ENCODE results near the gene KCTD3.
A peak's percentile ranks its signal among the peaks of the same experiment; 100 is the strongest.

The KCTD3 gene

DNA sequence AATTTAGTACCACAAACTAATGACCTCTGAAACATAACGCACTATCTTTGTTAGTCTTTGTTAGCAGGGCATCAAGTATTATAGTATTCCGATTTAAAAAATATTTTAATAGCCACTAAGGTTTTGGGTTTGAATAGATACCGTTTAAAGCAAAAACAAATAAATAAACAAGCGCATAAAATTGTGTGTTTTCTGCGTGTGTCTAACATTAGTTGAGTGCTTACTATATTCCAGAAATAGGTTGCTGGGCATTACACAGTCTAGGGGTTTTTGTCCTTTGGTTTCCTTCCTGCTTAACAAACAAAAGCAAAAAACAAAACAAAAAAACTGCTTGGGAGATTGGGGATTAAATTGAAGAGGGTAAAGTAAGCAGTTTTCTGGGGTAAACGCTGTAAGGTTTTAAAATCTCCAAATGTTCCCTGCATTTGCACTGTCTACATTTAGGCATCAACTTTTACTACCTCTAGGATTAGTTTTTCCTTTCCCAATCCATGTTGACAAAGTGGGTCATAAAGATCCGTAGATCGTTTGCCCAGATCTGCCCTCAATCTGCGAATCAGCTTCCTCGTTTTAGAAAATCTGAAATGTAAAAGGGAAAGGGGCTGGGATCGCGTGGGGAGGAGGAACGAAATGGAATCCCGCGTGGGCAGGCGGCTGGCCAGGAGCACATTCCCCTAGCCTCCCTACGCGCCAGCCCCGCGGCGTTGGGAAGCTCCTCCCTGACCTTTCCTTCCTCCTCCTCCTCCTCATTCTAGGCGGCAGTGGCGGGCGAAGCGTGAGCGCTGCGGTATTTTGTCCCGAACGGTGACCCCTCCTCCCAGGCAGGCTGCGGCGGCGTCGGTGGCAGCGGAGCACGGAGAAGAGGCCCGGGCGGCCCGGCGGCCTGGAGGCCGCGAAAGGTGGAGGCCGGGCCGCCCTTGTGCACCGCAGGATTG lies at the start of gene KCTD3:
TSS of gene KCTD3 (plus strand) at position 749 of the 935 bp plus-strand sequence. CDS start 382 bp downstream, outside the sequence.
- peak; percentile 82 for DNase-seq

DNA sequence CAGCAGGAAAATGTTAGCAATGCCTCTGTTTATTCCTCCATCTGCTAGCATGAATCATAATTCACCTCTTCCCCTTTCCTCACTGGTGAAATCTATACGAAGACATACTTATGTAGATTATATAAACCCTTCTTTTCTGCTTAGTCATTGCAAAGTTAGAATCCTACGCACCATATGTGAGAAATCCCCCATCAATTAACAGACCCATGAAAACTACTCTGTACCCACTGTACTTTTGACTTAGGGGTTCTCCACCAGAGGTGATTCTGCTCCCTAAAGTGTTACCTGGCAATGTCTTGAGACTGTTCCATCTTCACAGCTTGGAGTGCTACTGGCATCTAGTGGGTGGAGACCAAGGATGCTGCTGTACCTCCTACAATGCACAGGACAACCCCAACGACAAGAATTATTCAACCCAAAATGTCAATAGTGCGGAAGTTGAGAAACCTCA lies 49.6 kb upstream of the KCTD3 start:
- peak; percentile 92 for DNase-seq

DNA sequence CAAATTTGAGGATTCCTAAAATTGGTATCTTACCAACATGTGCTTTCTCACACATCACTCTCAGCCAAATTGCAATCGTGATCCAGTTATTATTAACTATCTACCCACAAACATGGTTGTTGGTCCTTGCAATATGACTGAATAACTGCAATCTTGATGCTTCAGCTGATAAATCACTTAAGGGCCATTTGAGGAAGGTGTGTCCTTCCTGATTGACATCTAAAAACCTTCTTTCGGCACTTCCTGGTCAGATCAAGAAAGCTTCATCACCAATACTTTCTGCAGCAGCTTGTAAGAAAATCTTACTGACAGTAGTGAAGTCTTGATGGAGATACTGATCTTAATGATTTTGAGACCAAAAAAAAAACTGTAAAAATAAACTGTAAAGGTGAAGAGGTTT lies 48.5 kb upstream of the KCTD3 start:
- no peak for DNase-seq

DNA sequence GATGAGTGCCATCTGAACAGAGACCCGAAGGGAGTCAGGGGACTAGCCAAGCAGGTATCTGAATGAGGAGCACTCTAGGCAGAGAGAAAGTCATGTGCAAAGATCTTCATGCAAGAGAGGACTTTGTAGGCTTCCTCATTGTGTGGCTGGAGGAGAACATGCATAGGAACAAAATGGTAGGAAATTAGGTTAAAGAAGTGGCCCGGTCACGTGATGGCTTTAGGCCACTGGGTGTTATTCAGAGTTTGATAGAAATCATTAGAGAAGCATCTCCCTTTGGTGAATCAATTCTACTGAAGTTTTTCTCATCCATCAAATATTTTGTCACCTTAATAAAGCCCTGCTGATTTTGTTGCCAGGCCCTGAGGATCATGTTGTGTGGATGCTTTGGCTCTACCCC lies 45.8 kb upstream of the KCTD3 start:
- DNase-seq, result no peak

DNA sequence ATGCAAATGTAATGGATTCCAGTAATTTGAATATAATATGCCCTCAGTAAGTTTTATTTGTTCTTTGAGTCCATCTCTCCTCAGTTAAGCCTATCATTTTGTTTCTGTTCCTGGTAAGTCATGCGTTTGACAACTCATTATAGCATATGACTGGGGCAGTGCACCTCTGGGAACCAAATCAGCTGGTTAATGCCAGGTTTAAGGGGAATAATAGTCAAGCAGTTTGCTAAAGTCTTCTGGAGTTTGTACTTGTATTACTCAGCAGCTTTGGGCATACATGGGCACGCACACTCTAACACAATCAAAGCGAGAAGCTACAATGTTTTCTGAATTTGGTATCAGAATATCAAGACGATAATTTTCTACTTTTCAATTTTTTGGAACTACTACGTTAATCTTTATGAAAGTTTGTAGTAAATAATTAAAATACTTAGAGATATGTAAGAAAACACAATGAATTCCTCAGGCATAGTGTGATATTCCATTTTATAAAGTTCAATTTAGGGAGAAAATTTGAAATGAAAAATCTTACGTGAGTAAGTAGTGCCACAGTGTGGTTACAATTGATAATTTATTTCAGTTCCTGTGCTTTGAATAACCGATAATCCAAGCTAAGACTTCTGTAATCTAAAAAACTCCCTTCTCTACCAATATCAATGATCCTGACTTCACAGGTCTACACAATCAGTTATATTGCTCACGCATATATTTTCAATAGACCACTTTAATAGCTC lies 43.8 kb upstream of the KCTD3 start:
- peak; percentile 47 for DNase-seq

DNA sequence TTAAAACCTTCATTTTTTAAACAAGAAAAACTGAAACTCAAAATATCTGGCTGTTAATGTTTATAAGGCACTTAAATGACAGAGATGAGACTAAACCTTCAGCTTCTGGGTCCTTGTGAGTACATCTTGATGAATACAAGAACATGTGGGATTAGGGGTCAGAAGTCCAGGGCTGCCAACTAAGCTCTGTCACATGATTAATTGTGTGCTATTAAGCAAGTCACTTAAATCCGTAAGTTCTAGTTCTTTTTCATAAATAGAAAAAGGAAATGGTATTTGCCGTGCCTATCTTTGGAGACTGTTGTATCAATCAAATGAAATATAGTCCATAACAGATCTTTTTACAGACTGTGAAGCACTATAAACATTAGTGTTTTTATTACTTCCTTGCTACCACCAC lies 43.2 kb upstream of the KCTD3 start:
- peak; percentile 62 for DNase-seq

DNA sequence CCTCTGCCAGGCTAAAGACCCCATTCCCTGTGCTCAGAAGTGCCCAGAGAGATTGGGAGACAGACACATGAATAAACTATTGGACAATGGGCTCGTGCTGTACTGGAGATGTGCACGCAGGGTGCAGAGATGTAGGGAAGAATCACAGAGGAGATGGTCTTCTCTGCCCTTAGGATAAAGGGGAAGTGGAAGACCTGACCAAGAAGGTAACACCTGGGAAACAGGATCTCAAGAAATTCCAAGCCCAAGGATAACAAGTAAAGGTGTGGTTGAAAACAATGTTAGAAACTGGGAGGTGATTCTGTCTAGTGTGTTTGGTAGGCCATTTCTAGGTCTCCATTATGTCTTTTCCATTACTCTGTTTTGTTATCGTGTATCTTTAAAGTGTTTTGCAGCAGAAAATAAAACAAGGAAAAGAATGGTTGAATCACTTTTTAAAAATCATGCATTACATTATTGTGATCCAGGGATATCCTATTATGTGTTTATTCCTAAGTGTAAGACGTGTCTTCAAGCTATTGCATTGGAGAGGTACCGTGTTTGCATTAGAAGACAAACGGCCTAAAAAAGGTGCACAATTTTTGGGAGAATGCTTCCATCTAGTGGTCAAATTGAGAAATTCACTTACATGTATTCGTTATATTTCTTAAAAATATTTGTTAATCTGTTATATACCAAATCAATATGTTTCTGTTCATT lies 40.8 kb upstream of the KCTD3 start:
- DNase-seq, result peak; percentile 64

DNA sequence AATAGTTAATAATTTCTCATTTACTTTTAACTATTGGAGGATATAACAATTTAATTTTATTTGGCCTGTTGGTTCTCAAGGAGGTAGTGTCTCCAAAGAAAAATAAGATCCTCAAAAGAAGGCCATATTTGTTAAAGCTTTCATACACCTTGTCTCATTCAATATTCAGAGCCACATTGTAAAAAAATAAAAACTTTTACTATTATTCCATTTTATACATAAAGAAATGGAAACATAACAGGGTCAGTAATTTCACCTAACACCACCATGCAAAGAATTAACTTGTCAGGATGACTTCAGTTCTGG lies 40.3 kb upstream of the KCTD3 start:
- DNase-seq, result no peak

DNA sequence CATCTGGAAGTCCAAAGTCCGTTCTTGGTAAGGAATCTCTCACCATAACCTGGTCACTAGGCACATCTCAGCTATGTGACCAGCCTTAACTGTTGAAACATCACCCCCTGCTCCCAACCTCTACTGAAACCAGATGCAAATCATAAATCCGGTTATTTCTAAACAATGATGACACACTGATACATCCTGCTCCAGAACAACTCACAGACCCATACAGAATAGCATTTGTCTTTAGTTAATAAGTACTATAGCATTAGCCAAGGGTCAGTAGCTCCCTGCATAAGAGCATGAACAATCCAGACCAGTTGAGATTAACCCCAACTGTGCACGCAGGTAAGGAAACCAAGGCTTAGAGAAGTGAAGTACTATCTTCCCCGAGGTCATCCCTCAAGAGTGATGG lies 38.0 kb upstream of the KCTD3 start:
- DNase-seq, result peak; percentile 58

DNA sequence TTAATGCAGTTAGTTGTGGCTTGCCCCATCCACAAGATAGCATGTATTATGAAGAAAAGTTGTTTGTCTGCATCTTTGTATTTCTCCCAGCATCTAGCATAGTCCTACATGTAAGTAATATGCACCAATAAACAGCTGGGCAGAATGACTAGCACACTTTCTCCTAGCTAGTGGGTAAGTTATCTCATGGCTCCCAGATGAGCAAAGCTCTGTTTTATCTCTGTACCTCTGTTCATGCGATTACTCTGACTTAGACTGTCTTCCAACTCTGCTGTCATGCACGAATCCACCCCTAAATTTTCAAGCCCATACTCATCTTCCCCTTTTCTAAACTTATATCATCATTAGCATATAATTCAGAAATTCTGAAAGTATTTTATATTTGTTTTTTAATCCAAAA lies 37.5 kb upstream of the KCTD3 start:
- DNase-seq, result no peak

DNA sequence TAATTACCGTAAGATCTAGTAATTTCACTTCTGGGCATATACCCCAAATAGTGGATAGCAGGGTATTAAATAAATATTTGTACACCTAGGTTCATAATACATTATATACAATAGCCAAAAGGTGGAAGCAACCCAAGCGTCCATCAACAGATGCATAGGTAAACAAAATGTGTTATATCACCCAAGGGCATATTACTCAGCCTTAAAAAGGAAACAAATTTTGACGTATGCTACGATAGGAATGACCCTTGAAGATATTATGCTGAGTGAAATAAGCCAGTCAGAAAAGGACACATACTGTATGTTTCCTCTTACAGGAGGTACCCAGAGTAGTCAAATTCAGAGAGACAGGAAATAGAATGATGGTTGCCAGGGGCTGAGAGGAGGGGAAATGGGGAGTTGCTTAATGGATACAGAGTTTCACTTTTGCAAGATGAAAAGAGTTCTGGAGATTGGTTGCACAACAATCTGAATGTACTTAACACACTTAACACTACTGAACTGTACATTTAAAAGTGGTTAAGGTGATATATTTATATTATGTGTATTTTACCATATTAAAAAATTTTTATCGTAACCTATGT lies 36.6 kb upstream of the KCTD3 start:
- DNase-seq, result no peak

DNA sequence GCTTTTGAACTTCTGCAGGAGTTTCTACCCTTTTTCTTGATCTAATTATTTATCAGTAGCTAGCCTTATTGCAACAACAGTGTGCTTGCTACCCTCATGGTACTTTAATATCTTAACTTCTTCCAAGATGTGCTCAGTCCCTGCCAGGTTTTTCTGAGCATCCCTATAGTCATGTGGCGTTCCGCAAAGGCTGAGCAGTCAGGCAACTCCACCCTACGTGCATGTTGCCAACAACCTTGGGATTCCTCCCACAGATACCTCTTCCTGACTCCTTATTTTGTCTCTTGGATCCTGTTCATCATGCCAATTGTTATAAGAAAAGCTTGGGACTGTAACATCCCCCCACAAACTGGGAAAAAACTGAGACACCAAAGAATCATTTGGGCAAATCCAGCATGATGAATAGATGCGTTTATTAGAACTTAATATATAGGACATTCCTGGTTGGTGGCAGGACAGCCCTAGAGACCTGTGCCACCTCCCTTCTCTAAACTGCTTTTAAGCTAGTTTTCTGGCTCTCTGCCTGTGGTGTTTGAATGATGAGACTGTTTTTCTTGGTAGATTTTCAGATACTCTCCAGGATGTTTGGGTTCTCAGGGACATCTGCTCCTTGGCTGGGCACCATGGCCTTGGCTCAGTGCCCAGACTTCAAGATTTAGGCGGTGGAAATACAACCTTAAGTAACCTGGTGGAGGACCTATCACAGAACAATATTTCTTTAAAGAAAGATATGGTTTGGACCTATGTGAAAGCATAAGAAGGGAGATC lies 27.1 kb upstream of the KCTD3 start:
- DNase-seq, result peak; percentile 36

DNA sequence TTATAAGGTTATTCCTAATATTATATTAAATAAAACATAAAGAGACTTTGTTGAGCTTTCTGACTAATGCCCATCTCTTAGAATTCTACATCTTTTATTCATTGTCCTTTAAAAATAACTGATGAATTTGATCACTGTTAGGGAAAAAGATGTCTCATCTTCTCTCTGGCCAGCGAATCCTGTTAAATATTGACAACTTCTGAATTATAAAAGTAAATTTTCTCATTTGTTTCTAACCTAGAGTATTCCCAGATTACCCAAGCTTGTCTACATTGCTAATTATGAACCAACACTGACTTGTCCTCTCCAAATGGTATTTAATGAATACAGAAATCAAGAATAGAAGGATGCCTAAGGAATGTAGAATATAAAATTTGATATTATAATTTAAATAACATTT lies 24.8 kb upstream of the KCTD3 start:
- no peak for DNase-seq

DNA sequence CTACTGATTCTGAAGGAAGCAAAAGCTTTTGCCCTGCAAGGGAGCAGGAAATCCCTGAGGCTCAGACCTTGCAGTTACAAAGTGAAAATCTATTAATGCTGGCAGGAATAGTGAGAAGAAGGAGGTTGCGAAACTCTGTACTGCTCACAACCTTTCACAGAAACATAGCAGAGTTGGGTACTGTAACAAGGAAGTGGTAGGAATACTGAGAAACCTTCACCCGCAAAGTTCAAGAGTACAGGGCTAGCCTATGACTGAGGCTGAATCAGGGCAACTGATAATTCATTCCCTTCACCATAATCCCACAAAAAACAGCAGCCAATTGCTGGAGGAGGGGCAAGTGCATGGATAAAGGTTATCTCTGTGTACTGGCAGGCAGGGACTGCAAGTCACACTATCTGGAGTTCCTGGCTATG lies 23.9 kb upstream of the KCTD3 start:
- peak; percentile 96 for DNase-seq

DNA sequence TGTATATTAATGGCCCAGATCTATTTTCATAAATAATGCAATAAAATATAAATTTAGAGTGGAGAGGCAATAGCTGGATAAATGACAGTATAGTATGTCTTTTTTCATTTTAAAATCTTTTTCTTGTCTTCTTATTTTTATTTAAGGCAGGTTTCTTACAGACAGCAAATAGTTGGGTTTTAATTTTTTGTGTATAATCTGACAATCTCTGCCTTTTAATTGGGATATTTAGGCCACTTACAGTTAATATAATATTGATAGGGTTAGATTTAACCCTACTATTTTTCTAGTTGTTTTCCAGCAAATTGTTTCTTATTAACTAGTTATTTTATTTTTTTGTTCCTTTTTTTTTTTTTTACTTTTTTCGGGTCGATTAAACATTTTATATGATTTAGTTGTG lies 23.3 kb upstream of the KCTD3 start:
- DNase-seq, result no peak

DNA sequence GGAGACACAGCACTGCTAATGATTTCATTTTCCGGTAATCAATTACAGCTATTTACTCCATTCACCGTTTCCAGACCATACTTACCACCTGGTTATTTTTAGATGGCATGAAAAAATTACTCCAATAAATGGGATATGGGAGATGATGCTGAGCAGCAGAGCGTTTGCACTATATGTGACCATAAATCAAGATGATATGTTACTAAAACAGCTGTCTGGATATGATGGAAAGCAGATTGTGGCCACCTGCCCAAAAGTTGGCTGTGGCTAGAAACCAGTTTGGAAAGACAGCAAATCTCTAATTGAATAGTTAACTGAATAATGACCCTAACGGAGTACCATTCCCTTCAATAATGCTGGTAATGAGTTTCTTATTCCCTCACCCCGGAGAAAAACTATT lies 22.5 kb upstream of the KCTD3 start:
- no peak for DNase-seq

DNA sequence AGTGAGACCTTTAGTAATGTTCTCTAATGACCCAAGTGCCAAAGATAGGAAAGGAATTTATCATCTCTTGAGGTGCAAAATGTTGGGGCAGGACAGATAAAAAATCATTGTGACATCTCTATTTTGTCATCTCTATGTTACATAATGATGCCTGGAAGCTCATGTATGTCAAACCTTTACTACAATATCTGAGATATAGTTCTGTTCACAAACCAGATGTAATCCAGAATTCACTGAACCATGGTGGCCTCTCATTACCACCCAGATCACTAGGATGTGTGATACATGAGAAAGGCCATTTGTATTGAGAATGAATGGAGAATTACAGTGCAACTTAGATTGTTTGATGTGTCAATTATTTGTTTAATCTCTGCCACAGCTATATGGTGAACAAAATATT lies 22.0 kb upstream of the KCTD3 start:
- DNase-seq, result no peak

DNA sequence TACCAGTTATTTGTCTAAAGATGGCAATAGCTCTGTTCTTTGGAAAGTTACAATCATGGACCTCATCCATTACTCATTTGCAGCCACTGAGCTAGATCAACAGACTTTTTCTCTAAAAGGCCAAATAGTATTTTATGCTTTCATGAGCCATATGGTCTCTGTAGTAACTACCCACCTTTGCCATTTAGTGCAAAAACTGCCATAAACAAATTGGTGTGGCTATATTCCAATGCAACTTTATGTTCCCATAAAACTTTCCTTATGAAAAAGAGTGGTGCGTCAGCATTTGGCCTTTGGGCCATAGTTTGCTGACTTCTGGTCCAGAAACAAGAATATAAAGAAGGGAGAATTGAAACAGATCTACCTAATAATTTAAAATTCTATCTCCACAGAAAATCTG lies 20.1 kb upstream of the KCTD3 start:
- DNase-seq, result no peak

DNA sequence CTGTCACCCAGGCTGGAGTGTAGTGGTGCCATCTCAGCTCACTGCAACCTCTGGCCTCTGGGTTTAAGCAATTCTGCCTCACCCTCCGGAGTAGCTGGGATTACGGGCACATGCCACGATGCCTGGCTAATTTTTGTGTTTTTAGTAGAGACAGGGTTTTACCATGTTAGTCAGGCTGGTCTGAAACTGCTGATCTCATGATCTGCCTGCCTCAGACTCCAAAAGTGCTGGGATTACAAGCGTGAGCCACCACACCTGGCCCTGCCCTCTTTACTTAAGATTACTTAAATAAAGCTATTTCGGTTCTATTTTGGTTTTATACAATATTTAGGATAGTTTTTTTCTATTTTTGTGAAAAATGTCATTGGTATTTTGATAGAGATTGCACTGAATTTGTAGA lies 15.3 kb upstream of the KCTD3 start:
- no peak for DNase-seq

DNA sequence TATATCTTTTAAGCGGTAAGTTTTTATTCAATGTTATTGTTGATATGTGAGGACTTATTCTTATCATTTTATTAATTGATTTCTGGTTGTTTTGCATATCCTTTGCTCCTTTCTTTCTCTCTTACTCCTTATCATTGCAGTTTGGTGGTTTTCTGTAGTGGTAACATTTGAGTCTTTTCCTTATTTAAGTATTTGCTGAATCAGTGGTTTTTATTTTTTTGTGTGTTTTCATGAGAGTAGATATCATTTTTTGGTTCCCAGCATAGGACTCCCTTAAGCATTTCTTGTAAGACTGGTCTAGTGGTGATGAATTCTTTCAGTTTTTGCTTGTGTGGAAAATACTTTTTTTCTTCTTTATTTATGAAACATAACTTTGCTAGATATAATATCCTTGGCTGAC lies 12.2 kb upstream of the KCTD3 start:
- no peak for DNase-seq

DNA sequence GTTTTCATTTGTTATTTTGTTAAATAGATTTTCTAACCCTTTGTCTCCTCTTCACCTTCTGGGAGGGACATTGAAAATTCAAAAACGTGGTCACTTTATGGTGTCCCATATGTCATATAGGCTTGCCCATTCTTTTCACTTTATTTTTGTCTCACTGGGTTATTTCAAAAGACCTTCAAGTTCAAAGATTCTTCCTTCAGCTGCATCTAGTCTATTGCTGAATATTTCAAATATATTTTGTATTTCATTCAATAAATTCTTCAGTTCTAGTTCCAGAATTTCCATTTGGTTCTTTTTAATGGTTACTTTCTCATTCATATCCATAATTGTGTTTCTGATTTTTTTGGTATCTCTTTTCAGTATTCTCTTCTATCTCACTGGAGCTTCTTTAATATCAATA lies 11.6 kb upstream of the KCTD3 start:
- DNase-seq, result no peak

DNA sequence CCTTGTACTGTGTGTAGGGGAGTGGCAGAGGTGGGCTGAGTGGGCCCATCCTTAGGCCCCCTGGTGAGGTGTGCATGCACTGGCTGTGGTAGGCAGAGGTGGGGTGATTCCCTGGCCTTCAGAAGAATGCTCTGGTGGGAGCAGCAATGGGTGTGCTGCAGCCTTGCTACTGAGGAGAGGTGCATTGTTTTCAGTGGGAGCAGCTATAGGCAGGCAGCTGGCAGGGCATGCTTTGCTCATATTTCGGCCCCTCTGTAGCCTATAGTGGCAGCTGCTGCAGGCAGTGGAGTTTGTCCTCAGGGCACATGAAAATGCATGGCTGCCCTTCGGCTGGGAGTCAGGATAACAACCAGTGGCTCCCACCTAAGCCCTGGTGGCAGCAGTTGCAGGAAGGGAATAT lies 10.1 kb upstream of the KCTD3 start:
- no peak for DNase-seq

DNA sequence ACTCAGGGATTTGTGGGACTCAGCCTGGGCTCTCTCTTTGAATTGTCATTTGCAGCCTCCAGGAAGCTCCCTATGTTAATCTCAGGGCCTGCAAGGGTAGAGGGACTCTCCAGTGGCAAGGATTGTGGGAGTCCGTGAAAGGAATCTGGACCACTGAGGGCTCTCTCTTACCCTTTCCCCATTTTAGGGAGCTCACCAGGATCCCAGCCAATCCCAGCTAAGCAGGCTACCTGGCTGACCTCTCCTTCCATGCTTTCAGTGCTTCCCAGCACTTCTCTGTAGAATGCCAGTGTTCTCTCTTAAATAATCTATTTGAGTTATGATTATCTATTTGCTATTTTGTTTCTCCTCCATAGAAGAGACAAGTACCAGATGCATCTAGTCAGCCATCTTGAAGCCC lies 9.6 kb upstream of the KCTD3 start:
- DNase-seq, result no peak

Measured in HCEC 1CT (cell line).